CD4-positive, alpha-beta memory T cell (primary cell): Measurements from ENCODE around the gene SQOR. TPM values are rescaled to one million over a fixed set of nuclear protein-coding genes. Genes with fewer than 3 reads are reported as not detected.

ENCODE experiments used
- CTCF ChIA-PET: fragments of 350-600 bp; sonication (Branson Sonifier 250); formaldehyde crosslinking; loops from one replicate; lab custom pipeline; 2021; ENCODE audit warnings: inconsistent platforms; ENCODE audit not compliant: partially characterized antibody; lab: Charles Lee
- POLR2A ChIA-PET: fragments of 350-600 bp; sonication (Branson Sonifier 250); formaldehyde crosslinking; loops from one replicate; lab custom pipeline; 2021; ENCODE audit not compliant: partially characterized antibody; lab: Charles Lee
- DNase-seq, 5 donors: peaks; one replicate each; pipeline versions ENCODE4 v3.0.0 to v3.0.0-alpha.2; 2020 to 2022; ENCODE audit warnings: mixed read lengths in 1 of 5
- H3K27ac ChIP-seq: one replicate; pipeline ENCODE4 v1.7.0; 2013; ENCODE audit warnings: low read depth, low read length
- H3K27me3 ChIP-seq: 2 replicates; pipeline ENCODE4 v1.7.0; 2013; ENCODE audit warnings: mild to moderate bottlenecking, low read length, moderate library complexity; ENCODE audit not compliant: insufficient read depth
- H3K36me3 ChIP-seq: 2 replicates; pipeline ENCODE4 v1.7.0; 2013; ENCODE audit warnings: mild to moderate bottlenecking, low read length, moderate library complexity; ENCODE audit not compliant: insufficient read depth
- H3K4me1 ChIP-seq: 2 replicates; pipeline ENCODE4 v1.7.0; 2013; ENCODE audit warnings: mild to moderate bottlenecking, low read length, moderate library complexity; ENCODE audit not compliant: insufficient read depth
- H3K4me3 ChIP-seq, 2 donors: one replicate each; pipeline ENCODE4 v1.7.0; 2013; ENCODE audit warnings: low read length in 2 of 2, mild to moderate bottlenecking in 1 of 2
- H3K9me3 ChIP-seq, 2 donors: one replicate each; pipeline ENCODE4 v1.7.0; 2013; ENCODE audit warnings: low read length in 2 of 2, control low read depth in 1 of 2; ENCODE audit not compliant: control insufficient read depth in 1 of 2
- H3K27ac Mint-ChIP-seq, 7 donors: one replicate each; pipeline ENCODE4 v1.8.0; 2020 to 2021; ENCODE audit warnings: mixed read lengths in 7 of 7, mild to moderate bottlenecking in 6 of 7, inconsistent platforms in 3 of 7, moderate library complexity in 3 of 7
- H3K27me3 Mint-ChIP-seq, 2 donors: one replicate each; pipeline ENCODE4 v1.8.0; 2020 to 2021; ENCODE audit warnings: mixed read lengths in 2 of 2
- H3K36me3 Mint-ChIP-seq, 2 donors: one replicate each; pipeline ENCODE4 v1.8.0; 2020 to 2021; ENCODE audit warnings: mixed read lengths in 2 of 2, inconsistent platforms in 1 of 2, mild to moderate bottlenecking in 1 of 2
- H3K4me1 Mint-ChIP-seq, 4 donors: one replicate each; pipeline ENCODE4 v1.8.0; 2020 to 2021; ENCODE audit warnings: mixed read lengths in 4 of 4, mild to moderate bottlenecking in 1 of 4
- H3K4me3 Mint-ChIP-seq, 8 donors: one replicate each; pipeline ENCODE4 v1.8.0; 2020 to 2021; ENCODE audit warnings: mixed read lengths in 8 of 8, mild to moderate bottlenecking in 7 of 8, moderate library complexity in 6 of 8, inconsistent platforms in 3 of 8
- H3K9me3 Mint-ChIP-seq, 8 donors: one replicate each; pipeline ENCODE4 v1.8.0; 2020 to 2021; ENCODE audit warnings: mixed read lengths in 8 of 8, mild to moderate bottlenecking in 5 of 8, inconsistent platforms in 3 of 8, moderate library complexity in 1 of 8
- intact Hi-C: fragments of 100-400 bp; cut with micrococcal nuclease; formaldehyde crosslinking; loops from one replicate; pipeline ENCODE4 v1.15.1; 2023
- polyA plus RNA-seq, 2 donors: library from polyadenylated mRNA; unstranded; fragments of 300-500 nt; fragmentation: Illumina TruSeq; gene quantifications; one replicate each; pipeline ENCODE4 v1.2.3, GENCODE V29; 2021
- total RNA-seq, 2 experiments: library from RNA; stranded (reverse); gene quantifications; one replicate each; pipeline ENCODE4 v1.2.3, GENCODE V29; 2021

SQOR gene
- total and polyA plus RNA-seq, 4 experiments from 2014 or later: 47.9 to 183 (median 84.6) TPM

DNA sequence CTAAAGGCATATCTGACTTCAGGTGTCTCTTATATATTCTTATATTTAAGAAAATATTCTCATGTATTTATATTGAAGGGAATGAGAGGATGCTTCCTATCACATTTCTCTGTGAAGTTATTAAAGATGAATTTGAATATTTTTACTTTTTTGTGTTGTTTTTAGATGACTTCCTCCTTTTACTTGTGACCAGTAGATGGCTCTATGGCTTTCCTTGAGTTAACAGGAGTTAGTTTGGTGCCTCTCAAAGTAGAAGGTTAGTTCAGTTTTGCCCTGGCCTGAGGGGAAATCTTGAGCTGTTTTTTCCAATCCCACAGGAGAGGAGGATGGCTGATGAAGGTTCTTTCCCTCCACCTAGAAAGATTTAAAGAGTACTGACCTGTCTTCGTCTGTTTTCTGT lies 80.7 kb downstream of the SQOR start:
- intact Hi-C loops: no loop called here
- H3K36me3 Mint-ChIP-seq: no peaks in the 10 kb centered on the region
- ChIA-PET CTCF (interaction anchor here (0.9 to 2.0 kb wide), 4 partner anchors 9 to 35 kb away, joined by 3 to 8 read pairs (median 6); no protein-coding TSS in a partner anchor), POLR2A (no interaction called here)
- no peak overlapping the region for H3K4me3 ChIP-seq
- no peaks in the 10 kb centered on the region for H3K36me3 ChIP-seq
- H3K9me3 Mint-ChIP-seq: no peaks in the 10 kb centered on the region
- no peak overlapping the region for H3K27ac Mint-ChIP-seq
- no peak overlapping the region for H3K4me3 Mint-ChIP-seq
- peaks cover 15 to 23% of the 10 kb centered on the region in 2 donors for H3K27me3 Mint-ChIP-seq
- no peaks in the 10 kb centered on the region for H3K4me1 ChIP-seq
- no peaks in the 10 kb centered on the region for H3K27me3 ChIP-seq
- H3K4me1 Mint-ChIP-seq: peaks cover 0 to 4% (median 2%) of the 10 kb centered on the region in 4 donors
- no peaks in the 10 kb centered on the region for H3K9me3 ChIP-seq
- H3K27ac ChIP-seq: no peak overlapping the region
- no peak for DNase-seq

DNA sequence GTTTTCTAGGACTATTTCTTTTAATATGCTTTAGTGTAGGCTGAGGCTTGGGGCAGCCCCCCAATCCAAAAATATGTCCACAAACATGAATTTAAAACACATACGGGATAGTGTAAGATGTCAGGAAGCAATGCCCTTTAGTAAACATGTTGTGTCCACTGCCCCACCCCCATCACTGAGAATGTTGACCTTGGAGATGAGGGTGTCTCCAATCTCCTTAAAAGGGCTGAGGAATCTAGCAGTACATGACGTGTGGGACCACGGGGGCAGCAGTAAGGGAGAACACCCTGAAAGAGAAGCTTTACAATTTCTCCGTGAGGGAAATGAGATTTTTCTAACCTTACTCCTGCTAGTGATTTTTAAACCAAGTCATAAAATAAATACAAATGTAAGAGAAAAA lies 84.7 kb downstream of the SQOR start:
- H3K27ac Mint-ChIP-seq: no peak overlapping the region
- no peaks in the 10 kb centered on the region for H3K9me3 ChIP-seq
- DNase-seq: no peak
- CTCF ChIA-PET: interaction anchor here (2.0 to 3.1 kb wide), 2 partner anchors 14 kb away, joined by 16 read pairs; no protein-coding TSS in a partner anchor
- H3K4me3 ChIP-seq: no peak overlapping the region
- H3K4me1 Mint-ChIP-seq: peaks cover 0 to 2% (median 1%) of the 10 kb centered on the region in 4 donors
- no peaks in the 10 kb centered on the region for H3K4me1 ChIP-seq
- H3K27me3 Mint-ChIP-seq: peaks cover 20 to 22% of the 10 kb centered on the region in 2 donors
- no peaks in the 10 kb centered on the region for H3K36me3 ChIP-seq
- H3K27me3 ChIP-seq: no peaks in the 10 kb centered on the region
- H3K27ac ChIP-seq: no peak overlapping the region
- H3K9me3 Mint-ChIP-seq: no peaks in the 10 kb centered on the region
- no peaks in the 10 kb centered on the region for H3K36me3 Mint-ChIP-seq
- no peak overlapping the region for H3K4me3 Mint-ChIP-seq
- POLR2A ChIA-PET: no interaction called here
- intact Hi-C loops: no loop called here

DNA sequence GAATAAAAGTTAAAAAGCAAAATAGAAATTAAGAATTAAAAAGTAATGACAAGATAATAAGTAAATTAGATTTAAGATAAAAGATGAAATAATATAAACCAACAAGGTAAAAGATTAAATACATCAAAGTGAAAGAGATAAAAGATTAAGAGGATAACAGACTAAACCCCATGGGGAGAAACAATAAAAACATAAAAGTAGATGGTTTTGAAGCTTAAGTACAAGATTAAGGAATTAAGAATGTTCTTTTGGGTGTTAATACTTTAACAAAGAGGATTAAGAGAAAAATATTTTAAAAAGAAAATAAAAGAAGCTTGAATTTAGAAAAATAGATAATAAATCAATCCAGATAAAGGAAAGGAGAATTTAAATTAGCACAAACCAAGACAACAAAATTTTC lies 85.4 kb downstream of the SQOR start:
- Mint-ChIP-seq H3K27ac (no peak overlapping the region), H3K4me3 (no peak overlapping the region), H3K9me3 (no peaks in the 10 kb centered on the region), H3K4me1 (no peaks in the 10 kb centered on the region), H3K36me3 (no peaks in the 10 kb centered on the region), H3K27me3 (peaks cover 18 to 22% of the 10 kb centered on the region in 2 donors)
- Histone ChIP-seq H3K27ac (no peak overlapping the region), H3K36me3 (no peaks in the 10 kb centered on the region), H3K4me1 (no peaks in the 10 kb centered on the region), H3K4me3 (no peak overlapping the region), H3K9me3 (no peaks in the 10 kb centered on the region), H3K27me3 (no peaks in the 10 kb centered on the region)
- CTCF ChIA-PET: interaction anchor here (2.0 kb wide), 1 partner anchor 15 kb away, joined by 16 read pairs; no protein-coding TSS in a partner anchor
- intact Hi-C loops: no loop called here
- no peak for DNase-seq
- POLR2A ChIA-PET: no interaction called here

DNA sequence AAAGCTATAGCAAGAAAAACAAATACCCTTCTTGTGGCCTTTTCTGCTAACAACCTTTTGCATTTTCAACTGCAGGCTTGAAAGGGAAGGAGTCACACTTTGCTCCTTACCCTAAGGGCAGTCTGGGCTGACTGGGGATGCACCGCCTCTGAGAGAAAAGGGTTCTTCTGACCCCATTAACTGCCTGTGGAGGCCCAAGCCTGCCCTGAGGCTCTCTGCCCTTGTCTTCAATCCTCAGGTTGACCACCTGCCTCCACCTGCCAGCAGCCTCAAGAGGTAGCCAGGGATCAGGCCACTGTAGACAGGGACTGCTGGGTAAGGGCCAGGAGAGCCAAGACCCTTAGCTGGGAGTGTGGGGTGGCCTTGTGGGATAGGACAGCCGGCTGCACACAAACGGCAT lies 93.8 kb downstream of the SQOR start:
- Histone ChIP-seq H3K27ac (no peak overlapping the region), H3K9me3 (no peaks in the 10 kb centered on the region), H3K4me1 (no peaks in the 10 kb centered on the region), H3K4me3 (no peak overlapping the region), H3K27me3 (no peaks in the 10 kb centered on the region), H3K36me3 (no peaks in the 10 kb centered on the region)
- ChIA-PET CTCF (interaction anchor here (1.0 kb wide), 1 partner anchor 23 kb away, joined by 3 read pairs; no protein-coding TSS in a partner anchor), POLR2A (no interaction called here)
- Mint-ChIP-seq H3K4me3 (no peak overlapping the region), H3K36me3 (no peaks in the 10 kb centered on the region), H3K4me1 (no peaks in the 10 kb centered on the region), H3K27me3 (peaks cover 6 to 22% of the 10 kb centered on the region in 2 donors), H3K27ac (no peak overlapping the region), H3K9me3 (no peaks in the 10 kb centered on the region)
- no peak for DNase-seq
- intact Hi-C loops: no loop called here

DNA sequence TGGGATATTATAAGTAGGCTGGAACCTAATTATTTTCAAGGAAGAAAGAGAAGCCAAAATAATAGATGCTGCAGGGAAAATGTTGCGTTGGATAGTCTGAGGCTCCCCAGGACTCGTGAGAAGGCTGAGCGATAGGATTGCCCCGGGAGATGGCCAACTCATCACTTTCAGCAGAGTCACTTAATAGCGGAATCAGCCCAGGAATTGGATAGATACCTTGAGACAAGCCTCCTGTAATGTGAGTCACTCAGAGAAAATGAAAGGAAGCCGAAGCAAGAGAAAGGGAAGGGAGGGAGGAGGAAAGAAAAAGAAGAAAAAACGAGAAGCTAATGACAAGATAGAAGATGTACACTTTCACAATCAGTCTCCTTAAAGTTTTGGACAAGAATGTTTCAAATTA lies 94.3 kb downstream of the SQOR start:
- POLR2A ChIA-PET: no interaction called here
- no peak overlapping the region for H3K27ac ChIP-seq
- peaks cover 8 to 24% of the 10 kb centered on the region in 2 donors for H3K27me3 Mint-ChIP-seq

DNA sequence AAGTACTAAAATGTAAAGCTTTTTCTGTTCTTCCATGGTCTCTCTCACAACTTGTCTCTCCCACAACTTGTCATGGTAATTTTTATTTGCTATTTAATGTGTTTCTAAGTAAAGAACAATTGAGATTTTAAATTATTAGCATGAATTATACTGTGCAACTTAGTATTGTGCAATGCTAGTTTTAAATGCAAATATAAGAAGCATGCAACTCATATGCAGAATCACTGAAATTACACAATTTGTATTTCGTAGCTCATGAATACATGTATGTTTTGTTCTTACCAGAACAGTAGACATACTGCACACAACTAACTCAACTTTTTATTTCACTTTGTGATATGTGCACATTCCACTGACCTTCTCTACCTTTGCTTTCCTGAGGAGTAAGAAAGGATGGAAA lies 96.5 kb downstream of the SQOR start:
- no peak overlapping the region for H3K27ac ChIP-seq
- H3K4me1 ChIP-seq: no peaks in the 10 kb centered on the region
- Mint-ChIP-seq H3K27me3 (peaks cover 11 to 33% of the 10 kb centered on the region in 2 donors), H3K27ac (no peak overlapping the region), H3K4me1 (no peaks in the 10 kb centered on the region), H3K36me3 (no peaks in the 10 kb centered on the region), H3K9me3 (no peaks in the 10 kb centered on the region), H3K4me3 (no peak overlapping the region)
- no peaks in the 10 kb centered on the region for H3K9me3 ChIP-seq
- H3K27me3 ChIP-seq: no peaks in the 10 kb centered on the region
- CTCF ChIA-PET: no interaction called here
- POLR2A ChIA-PET: no interaction called here
- no peaks in the 10 kb centered on the region for H3K36me3 ChIP-seq
- intact Hi-C loops: no loop called here
- DNase-seq: no peak
- no peak overlapping the region for H3K4me3 ChIP-seq

More for the DNA sequence above, 94.3 kb downstream of the SQOR start:
- Mint-ChIP-seq H3K27ac (no peak overlapping the region), H3K4me1 (no peaks in the 10 kb centered on the region), H3K9me3 (no peaks in the 10 kb centered on the region), H3K4me3 (no peak overlapping the region), H3K36me3 (no peaks in the 10 kb centered on the region)
- Histone ChIP-seq H3K27me3 (no peaks in the 10 kb centered on the region), H3K4me1 (no peaks in the 10 kb centered on the region), H3K4me3 (no peak overlapping the region), H3K9me3 (no peaks in the 10 kb centered on the region), H3K36me3 (no peaks in the 10 kb centered on the region)
- CTCF ChIA-PET: no interaction called here
- intact Hi-C loops: no loop called here
- no peak for DNase-seq

DNA sequence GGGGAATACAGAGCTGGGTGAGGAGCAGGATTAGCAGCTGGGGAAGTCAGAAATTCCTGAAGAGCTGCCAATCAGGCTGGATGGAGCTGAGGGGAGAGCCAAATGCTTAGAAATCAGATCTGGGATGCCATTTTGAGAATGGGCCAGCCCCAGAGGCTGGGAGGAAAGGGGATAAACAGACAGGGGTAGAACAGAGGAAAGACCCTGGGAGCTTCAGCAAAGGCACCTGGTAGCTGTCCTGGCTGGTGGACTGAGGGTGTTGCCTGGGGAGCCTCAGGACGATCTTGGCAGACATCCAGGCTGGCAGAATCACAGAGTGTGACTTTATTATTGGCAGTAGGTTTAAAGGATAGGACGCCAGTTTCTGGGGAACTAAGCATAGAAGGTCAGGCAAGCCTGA lies 97.8 kb downstream of the SQOR start:
- Mint-ChIP-seq H3K4me1 (no peaks in the 10 kb centered on the region), H3K9me3 (no peaks in the 10 kb centered on the region), H3K27ac (no peak overlapping the region), H3K4me3 (no peak overlapping the region), H3K36me3 (no peaks in the 10 kb centered on the region), H3K27me3 (peaks cover 11 to 29% of the 10 kb centered on the region in 2 donors)
- ChIA-PET POLR2A (no interaction called here), CTCF (interaction anchor here (1.1 kb wide), 1 partner anchor 27 kb away, joined by 4 read pairs; no protein-coding TSS in a partner anchor)
- no peaks in the 10 kb centered on the region for H3K36me3 ChIP-seq
- no peaks in the 10 kb centered on the region for H3K27me3 ChIP-seq
- intact Hi-C loops: no loop called here
- H3K4me1 ChIP-seq: no peaks in the 10 kb centered on the region
- no peaks in the 10 kb centered on the region for H3K9me3 ChIP-seq
- H3K27ac ChIP-seq: no peak overlapping the region
- DNase-seq: no peak
- H3K4me3 ChIP-seq: no peak overlapping the region
